Left lung (tissue), 10 donors: Measurements from ENCODE around the gene FHIT. TPM values are rescaled to one million over a fixed set of nuclear protein-coding genes. Genes with fewer than 3 reads are reported as not detected.

ENCODE experiments used
- ATAC-seq: fragments of 200-7000 bp; cut with Tn5 transposase; one replicate; pipeline ENCODE4 v1.9.1; 2020; ENCODE audit warnings: moderate library complexity
- DNase-seq, 4 donors: peaks; one replicate each; pipeline ENCODE4 v3.0.0-alpha.2; 2013 to 2020
- H3K27ac ChIP-seq, 2 donors: fragments of 200-600 bp; sonication (generic) in 1 of 2; one replicate each; pipeline versions ENCODE4 v1.5.0 to v1.8.0; 2020 to 2021
- H3K27me3 ChIP-seq, 2 donors: fragments of 200-600 bp; sonication (generic) in 1 of 2; one replicate each; pipeline versions ENCODE4 v1.5.0 to v1.8.0; 2020 to 2021
- H3K36me3 ChIP-seq, 2 donors: fragments of 200-600 bp; sonication (generic) in 1 of 2; one replicate each; pipeline versions ENCODE4 v1.5.0 to v1.8.0; 2020 to 2021
- H3K4me1 ChIP-seq, 2 donors: fragments of 200-600 bp; one replicate each; pipeline ENCODE4 v1.8.0; 2021
- H3K4me3 ChIP-seq, 2 donors: fragments of 200-600 bp; sonication (generic) in 1 of 2; one replicate each; pipeline versions ENCODE4 v1.5.0 to v1.8.0; 2020 to 2021; ENCODE audit warnings: mild to moderate bottlenecking in 1 of 2
- H3K9me3 ChIP-seq, 2 donors: fragments of 200-600 bp; sonication (generic) in 1 of 2; one replicate each; pipeline versions ENCODE4 v1.5.0 to v1.8.0; 2020 to 2021
- CTCF ChIP-seq, 2 donors: fragments of 200-600 bp; sonication (generic) in 1 of 2; IDR thresholded peaks; one replicate each; pipeline versions ENCODE4 v1.5.0 to v1.8.0; 2021; ENCODE audit warnings: antibody characterized with exemption in 2 of 2
- intact Hi-C, 2 donors: fragments of 100-400 bp; cut with DNase I; formaldehyde crosslinking; loops; one replicate each; pipeline versions ENCODE4 v1.11.2 to v1.14.2; 2022
- polyA plus RNA-seq, 6 donors: library from polyadenylated mRNA; unstranded; fragments of 120-200 nt; gene quantifications; one replicate each; pipeline ENCODE4 v1.2.1, GENCODE V29; 2013; ENCODE audit not compliant: insufficient read length in 6 of 6
- total RNA-seq, 2 donors: library from RNA; stranded (reverse); fragmentation: NEBNext Ultra II Directional; extraction: Animal tissue kit (Norgen Biotek cat#: 25700); gene quantifications; one replicate each; pipeline ENCODE4 v1.2.1, GENCODE V29; 2021
- donor health status: DM: no; HTN: yes; CAD: no.
- donor health status: DM: no; HTN: no; CAD: no.

FHIT gene
- total and polyA plus RNA-seq, 8 donors = 8.5 to 16.3 (median 9.7) TPM

- ATAC-seq = no peak
- intact Hi-C loops = no loop called here
- TF ChIP-seq CTCF (IDR thresholded peaks at IDR 0.05) = no peak
- Histone ChIP-seq H3K27me3 (no peaks in the 10 kb centered on the region), H3K27ac (no peak overlapping the region), H3K4me3 (no peak overlapping the region), H3K4me1 (no peaks in the 10 kb centered on the region), H3K9me3 (no peaks in the 10 kb centered on the region), H3K36me3 (no peaks in the 10 kb centered on the region)
- DNase-seq = no peak
These were observed 1329.1 kb downstream of the FHIT start for GRCh38 chr3:59922192-59922591.

GRCh38 chr3:59920822-59921221, 1330.4 kb downstream of the FHIT start:
- no peak for TF ChIP-seq CTCF (IDR thresholded peaks at IDR 0.05)
- Histone ChIP-seq H3K36me3 (no peaks in the 10 kb centered on the region), H3K27ac (no peak overlapping the region), H3K27me3 (no peaks in the 10 kb centered on the region), H3K4me3 (no peak overlapping the region), H3K9me3 (no peaks in the 10 kb centered on the region), H3K4me1 (no peaks in the 10 kb centered on the region)
- no peak for DNase-seq
- intact Hi-C loops = no loop called here
- ATAC-seq = no peak

GRCh38 chr3:59919586-59919985, 1331.7 kb downstream of the FHIT start:
- intact Hi-C loops = no loop called here
- Histone ChIP-seq H3K36me3 (no peaks in the 10 kb centered on the region), H3K4me3 (no peak overlapping the region), H3K9me3 (no peaks in the 10 kb centered on the region), H3K4me1 (no peaks in the 10 kb centered on the region), H3K27me3 (no peaks in the 10 kb centered on the region), H3K27ac (no peak overlapping the region)
- DNase-seq (no peak), ATAC-seq (no peak)
- TF ChIP-seq CTCF (IDR thresholded peaks at IDR 0.05) = no peak

GRCh38 chr3:59914251-59914650, 1337.0 kb downstream of the FHIT start:
- Histone ChIP-seq H3K4me3 (no peak overlapping the region), H3K36me3 (no peaks in the 10 kb centered on the region), H3K4me1 (no peaks in the 10 kb centered on the region), H3K27ac (no peak overlapping the region), H3K9me3 (no peaks in the 10 kb centered on the region), H3K27me3 (no peaks in the 10 kb centered on the region)
- no peak for TF ChIP-seq CTCF (IDR thresholded peaks at IDR 0.05)
- intact Hi-C loops = no loop called here
- DNase-seq = no peak
- no peak for ATAC-seq

- no peaks in the 10 kb centered on the region for H3K27me3 ChIP-seq
- no peaks in the 10 kb centered on the region for H3K9me3 ChIP-seq
- DNase-seq = no peak
- intact Hi-C loops = no loop called here
- ATAC-seq = no peak
- no peaks in the 10 kb centered on the region for H3K36me3 ChIP-seq
- H3K27ac ChIP-seq = no peak overlapping the region
- no peak overlapping the region for H3K4me3 ChIP-seq
- TF ChIP-seq CTCF (IDR thresholded peaks at IDR 0.05) = no peak
- no peaks in the 10 kb centered on the region for H3K4me1 ChIP-seq
These were observed 1337.6 kb downstream of the FHIT start for GRCh38 chr3:59913645-59914044.
